Lower leg skin (tissue), 3 donors: ENCODE measurements around the gene CAMSAP2.

ENCODE experiments used
- CTCF ChIP-seq, 3 donors: fragments of 450-650 bp; IDR thresholded peaks; one replicate each; pipeline ENCODE4 v1.5.1; 2016; ENCODE audit warnings: antibody characterized with exemption in 3 of 3, mild to moderate bottlenecking in 3 of 3, moderate library complexity in 2 of 3
- POLR2A ChIP-seq, 2 donors: fragments of 450-650 bp; IDR thresholded peaks; one replicate each; pipeline ENCODE4 v1.6.1; 2016 to 2017; ENCODE audit warnings: antibody characterized with exemption in 2 of 2, mild to moderate bottlenecking in 1 of 2, moderate library complexity in 1 of 2

- TF ChIP-seq CTCF (IDR thresholded peaks at IDR 0.05) (no peak), POLR2A (IDR thresholded peaks at IDR 0.05) (no peak)
Observed at GRCh38 chr1:200904772-200905171, 166.1 kb downstream of the CAMSAP2 start.
